ENCODE data around the gene HNRNPH3.
"Not testable (repeated sequence)": the region's sequence is repeated elsewhere in the genome, so short reads cannot be mapped to it uniquely, and the experiment has no call there.

The HNRNPH3 gene

GRCh38 chr10:68331455-68332258 is at the start of gene HNRNPH3:
Gene HNRNPH3, plus strand, starts transcription at chr10:68332064. Its CDS starts 5,158 bp downstream, at chr10:68337222.
- DNase-seq (ENCODE audit: low read depth), result peak; percentile 98

GRCh38 chr10:68284062-68285001 is 47.5 kb upstream of the HNRNPH3 start:
- no peak for DNase-seq (ENCODE audit: low read depth)

GRCh38 chr10:68288717-68289116 is 43.1 kb upstream of the HNRNPH3 start:
- DNase-seq (ENCODE audit: low read depth), result no peak

GRCh38 chr10:68290736-68291135 is 41.1 kb upstream of the HNRNPH3 start:
- no peak for DNase-seq (ENCODE audit: low read depth)

- DNase-seq (ENCODE audit: low read depth), result no peak
Measured at GRCh38 chr10:68296843-68297663, 34.8 kb upstream of the HNRNPH3 start.

GRCh38 chr10:68301301-68301700 is 30.6 kb upstream of the HNRNPH3 start:
- no peak for DNase-seq (ENCODE audit: low read depth)

GRCh38 chr10:68301790-68302502 is 29.9 kb upstream of the HNRNPH3 start:
- DNase-seq (ENCODE audit: low read depth), result no peak

GRCh38 chr10:68302503-68302823 is 29.4 kb upstream of the HNRNPH3 start:
- no peak for DNase-seq (ENCODE audit: low read depth)

- no peak for DNase-seq (ENCODE audit: low read depth)
Measured at GRCh38 chr10:68302871-68303270, 29.0 kb upstream of the HNRNPH3 start.

- no peak for DNase-seq (ENCODE audit: low read depth)
Measured at GRCh38 chr10:68303849-68304412, 27.9 kb upstream of the HNRNPH3 start.

GRCh38 chr10:68305854-68306253 is 26.0 kb upstream of the HNRNPH3 start:
- no peak for DNase-seq (ENCODE audit: low read depth)

- no peak for DNase-seq (ENCODE audit: low read depth)
Measured at GRCh38 chr10:68310531-68310930, 21.3 kb upstream of the HNRNPH3 start.

- DNase-seq (ENCODE audit: low read depth), result not testable (repeated sequence)
Measured at GRCh38 chr10:68314930-68315329, 16.9 kb upstream of the HNRNPH3 start.

- DNase-seq (ENCODE audit: low read depth), result no peak
Measured at GRCh38 chr10:68315582-68315981, 16.3 kb upstream of the HNRNPH3 start.

- DNase-seq (ENCODE audit: low read depth), result no peak
Measured at GRCh38 chr10:68318331-68319059, 13.4 kb upstream of the HNRNPH3 start.

- DNase-seq (ENCODE audit: low read depth), result not testable (repeated sequence)
Measured at GRCh38 chr10:68324396-68324795, 7.5 kb upstream of the HNRNPH3 start.

GRCh38 chr10:68327889-68328786 is 3.7 kb upstream of the HNRNPH3 start:
- DNase-seq (ENCODE audit: low read depth), result no peak

GRCh38 chr10:68329506-68329861 is 2.4 kb upstream of the HNRNPH3 start:
- no peak for DNase-seq (ENCODE audit: low read depth)

- DNase-seq (ENCODE audit: low read depth), result no peak
Measured at GRCh38 chr10:68330852-68331454, 911 bp upstream of the HNRNPH3 start.
